HCT116 (cell line): ENCODE data around the gene ICE1. TPM values are rescaled to one million over a fixed set of nuclear protein-coding genes. Genes with fewer than 3 reads are reported as not detected.

ENCODE experiments used
- ATAC-seq: fragments of 200-7000 bp; cut with Tn5 transposase; 2 replicates; pipeline ENCODE4 v1.9.1; 2020; ENCODE audit warnings: mild to moderate bottlenecking, moderate library complexity
- BruUV-seq: library from RNA; stranded (reverse); fragments of 400-500 nt; replicated peaks from 2 replicates; lab custom pipeline; 2021; lab: Mats Ljungman, UMichigan
- CTCF ChIA-PET: fragments of 300-600 bp; sonication (Branson Sonifier 250); formaldehyde crosslinking; loops from one replicate; lab custom pipeline; 2021; ENCODE audit warnings: antibody characterized with exemption; lab: Charles Lee
- POLR2A ChIA-PET: fragments of 300-600, 350-600 bp; sonication (Branson Sonifier 250); formaldehyde crosslinking; loops from one replicate; lab custom pipeline; 2021; ENCODE audit warnings: antibody characterized with exemption; lab: Charles Lee
- RAD21 ChIA-PET, 2 experiments: fragments of 300-600 bp; sonication (Branson Sonifier 250); formaldehyde crosslinking; loops; one replicate each; lab custom pipeline; 2023; ENCODE audit warnings: low total read pairs in 2 of 2; ENCODE audit not compliant: uncharacterized antibody in 2 of 2, unreplicated experiment in 2 of 2, low non-redundant PET in 1 of 2; lab: Charles Lee
- DNase-seq: peaks from one replicate; pipeline ENCODE4 v3.0.0-alpha.2; 2010; ENCODE audit warnings: low read depth, low spot score
- H2AFZ ChIP-seq: fragments of 200-600 bp; shearing (Covaris generic), sonication (generic); 2 replicates; pipeline ENCODE4 v1.6.1; 2017; ENCODE audit warnings: low read depth, mixed run types, mixed read lengths, antibody characterized with exemption, low read length; ENCODE audit not compliant: poor library complexity, severe bottlenecking
- H3K27ac ChIP-seq: 2 replicates; pipeline ENCODE4 v1.5.1; 2012; ENCODE audit warnings: low read depth, low read length
- H3K27me3 ChIP-seq: fragments of 200-600 bp; sonication (generic); 2 replicates; pipeline ENCODE4 v1.6.1; 2016; ENCODE audit warnings: mixed run types, low read length, mixed read lengths; ENCODE audit not compliant: insufficient read depth
- H3K36me3 ChIP-seq, 2 experiments: fragments of 200-500 bp in 1 of 2; fragments of 200-600 bp in 1 of 2; sonication (Bioruptor generic) in 1 of 2; sonication (generic) in 1 of 2; 2 replicates each; pipeline versions ENCODE4 v1.5.1 to v1.6.1; 2014 to 2016; ENCODE audit warnings: low read length in 2 of 2, inconsistent platforms in 1 of 2, mixed read lengths in 1 of 2, mixed run types in 1 of 2; ENCODE audit not compliant: insufficient read depth in 2 of 2, control insufficient read depth in 1 of 2
- H3K4me1 ChIP-seq, 2 experiments: fragments of 200-600 bp in 1 of 2; sonication (generic) in 1 of 2; 2 replicates each; pipeline versions ENCODE4 v1.5.1 to v1.6.1; 2012 to 2017; ENCODE audit warnings: low read length in 2 of 2, inconsistent platforms in 1 of 2, mild to moderate bottlenecking in 1 of 2, mixed read lengths in 1 of 2, mixed run types in 1 of 2, moderate library complexity in 1 of 2; ENCODE audit not compliant: insufficient read depth in 2 of 2, control insufficient read depth in 1 of 2
- H3K4me2 ChIP-seq: fragments of 200-600 bp; sonication (generic); 2 replicates; pipeline ENCODE4 v1.6.1; 2017; ENCODE audit warnings: mixed run types, low read length, mixed read lengths
- H3K4me3 ChIP-seq, 2 experiments: fragments of 200-600 bp in 1 of 2; sonication (generic) in 1 of 2; replicated peaks in 1 of 2; 2 replicates each; pipeline ENCODE4 v1.5.1; 2011 to 2016; ENCODE audit warnings: low read length in 2 of 2, control low read depth in 1 of 2, low read depth in 1 of 2, mild to moderate bottlenecking in 1 of 2, mixed read lengths in 1 of 2, mixed run types in 1 of 2
- H3K79me2 ChIP-seq: fragments of 200-600 bp; sonication (generic); 2 replicates; pipeline ENCODE4 v1.6.1; 2017; ENCODE audit warnings: mild to moderate bottlenecking, mixed run types, low read length, moderate library complexity, mixed read lengths; ENCODE audit not compliant: insufficient read depth
- H3K9ac ChIP-seq: fragments of 200-600 bp; sonication (generic); 2 replicates; pipeline ENCODE4 v1.6.1; 2016; ENCODE audit warnings: low read length, mixed read lengths
- H3K9me2 ChIP-seq: fragments of 200-600 bp; sonication (generic), shearing (Covaris generic); 2 replicates; pipeline ENCODE4 v1.6.1; 2017; ENCODE audit warnings: mixed run types, mild to moderate bottlenecking, moderate library complexity; ENCODE audit not compliant: insufficient read depth
- H3K9me3 ChIP-seq, 2 experiments: fragments of 200-500 bp in 1 of 2; fragments of 200-600 bp in 1 of 2; sonication (Bioruptor generic) in 1 of 2; sonication (generic) in 1 of 2; 2 replicates each; pipeline ENCODE4 v1.6.1; 2014 to 2017; ENCODE audit warnings: low read length in 2 of 2, mixed read lengths in 2 of 2, inconsistent platforms in 1 of 2, low read depth in 1 of 2, mild to moderate bottlenecking in 1 of 2, mixed run types in 1 of 2, moderate library complexity in 1 of 2; ENCODE audit not compliant: control insufficient read depth in 1 of 2, insufficient read depth in 1 of 2
- H4K20me1 ChIP-seq: fragments of 200-600 bp; sonication (generic), shearing (Covaris generic); 2 replicates; pipeline ENCODE4 v1.6.1; 2017; ENCODE audit warnings: mixed run types, mild to moderate bottlenecking, moderate library complexity; ENCODE audit not compliant: insufficient read depth
- CEBPB ChIP-seq: IDR thresholded peaks from 2 replicates; pipeline ENCODE4 v1.6.1; 2012; ENCODE audit warnings: low read depth
- ELF1 ChIP-seq: IDR thresholded peaks from 2 replicates; pipeline ENCODE4 v1.6.1; 2012; ENCODE audit warnings: low read depth, borderline replicate concordance
- EZH2 ChIP-seq: fragments of 200-600 bp; sonication (generic); IDR thresholded peaks from 2 replicates; pipeline ENCODE4 v1.6.1; 2017; ENCODE audit warnings: antibody characterized with exemption, mixed run types
- EZH2phosphoT487 ChIP-seq: fragments of 200-600 bp; IDR thresholded peaks from 2 replicates; pipeline ENCODE4 v1.6.1; 2018; ENCODE audit warnings: antibody characterized with exemption, borderline replicate concordance
- FOSL1 ChIP-seq: IDR thresholded peaks from 2 replicates; pipeline ENCODE4 v1.6.1; 2012; ENCODE audit warnings: low read depth
- JUND ChIP-seq: IDR thresholded peaks from 2 replicates; pipeline ENCODE4 v1.6.1; 2012
- MAX ChIP-seq: IDR thresholded peaks from 2 replicates; pipeline ENCODE4 v1.6.1; 2012
- POLR2A ChIP-seq: IDR thresholded peaks from 2 replicates; pipeline ENCODE4 v1.7.0; 2011; ENCODE audit warnings: borderline replicate concordance; ENCODE audit not compliant: insufficient read depth, insufficient read length; ENCODE audit errors: extremely low read depth
- RAD21 ChIP-seq: IDR thresholded peaks from 2 replicates; pipeline ENCODE4 v1.6.1; 2012; ENCODE audit warnings: low read depth, mild to moderate bottlenecking
- SP1 ChIP-seq: IDR thresholded peaks from 2 replicates; pipeline ENCODE4 v1.6.1; 2012; ENCODE audit warnings: low read depth
- YY1 ChIP-seq: IDR thresholded peaks from 2 replicates; pipeline ENCODE4 v1.6.1; 2011; ENCODE audit warnings: low read length, low read depth, moderate library complexity, mild to moderate bottlenecking; ENCODE audit not compliant: insufficient replicate concordance; ENCODE audit errors: extremely low read depth
- ZFX ChIP-seq: fragments of 450-650 bp; IDR thresholded peaks from 2 replicates; pipeline ENCODE4 v1.6.1; 2017
- intact Hi-C: fragments of 100-400 bp; cut with micrococcal nuclease; formaldehyde crosslinking; loops from 2 replicates; pipeline ENCODE4 v1.10.0; 2022
- total RNA-seq: library from RNA; stranded (reverse); gene quantifications from one replicate; pipeline ENCODE4 v1.2.1, GENCODE V29; 2021; ENCODE audit not compliant: unreplicated experiment
- TF ChIP-seq, protein P1 (sequence below): IDR thresholded peaks from 2 replicates; pipeline ENCODE4 v1.6.1; 2011; ENCODE audit warnings: mild to moderate bottlenecking, low read length, moderate library complexity; ENCODE audit not compliant: insufficient replicate concordance; ENCODE audit errors: extremely low read depth
- TF ChIP-seq, protein P2 (sequence below): IDR thresholded peaks from 2 replicates; pipeline ENCODE4 v1.6.1; 2012; ENCODE audit warnings: low read depth

Gene ICE1
- total RNA-seq, 1 experiment from 2014 or later, result 30.0 TPM

GRCh38 chr5:5511904-5512416 lies 89.5 kb downstream of the ICE1 start:
- BruUV-seq, result no TSS peak
- no peak for ATAC-seq
- POLR2A ChIA-PET, result no interaction called here

More at GRCh38 chr5:5511904-5512416, 89.5 kb downstream of the ICE1 start:
- no peaks in the 10 kb centered on the region for H3K4me1 ChIP-seq
- ChIA-PET RAD21 (no interaction called here), CTCF (no interaction called here)
- TF ChIP-seq POLR2A (no peak), ELF1 (no peak), JUND (no peak), ZFX (no peak), EZH2 (no peak), YY1 (no peak), EZH2phosphoT487 (no peak), RAD21 (no peak), CEBPB (no peak), FOSL1 (no peak), MAX (no peak), SP1 (no peak)
- TF ChIP-seq, protein P1, sequence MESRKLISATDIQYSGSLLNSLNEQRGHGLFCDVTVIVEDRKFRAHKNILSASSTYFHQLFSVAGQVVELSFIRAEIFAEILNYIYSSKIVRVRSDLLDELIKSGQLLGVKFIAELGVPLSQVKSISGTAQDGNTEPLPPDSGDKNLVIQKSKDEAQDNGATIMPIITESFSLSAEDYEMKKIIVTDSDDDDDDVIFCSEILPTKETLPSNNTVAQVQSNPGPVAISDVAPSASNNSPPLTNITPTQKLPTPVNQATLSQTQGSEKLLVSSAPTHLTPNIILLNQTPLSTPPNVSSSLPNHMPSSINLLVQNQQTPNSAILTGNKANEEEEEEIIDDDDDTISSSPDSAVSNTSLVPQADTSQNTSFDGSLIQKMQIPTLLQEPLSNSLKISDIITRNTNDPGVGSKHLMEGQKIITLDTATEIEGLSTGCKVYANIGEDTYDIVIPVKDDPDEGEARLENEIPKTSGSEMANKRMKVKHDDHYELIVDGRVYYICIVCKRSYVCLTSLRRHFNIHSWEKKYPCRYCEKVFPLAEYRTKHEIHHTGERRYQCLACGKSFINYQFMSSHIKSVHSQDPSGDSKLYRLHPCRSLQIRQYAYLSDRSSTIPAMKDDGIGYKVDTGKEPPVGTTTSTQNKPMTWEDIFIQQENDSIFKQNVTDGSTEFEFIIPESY, result no peak
- TF ChIP-seq, protein P2, sequence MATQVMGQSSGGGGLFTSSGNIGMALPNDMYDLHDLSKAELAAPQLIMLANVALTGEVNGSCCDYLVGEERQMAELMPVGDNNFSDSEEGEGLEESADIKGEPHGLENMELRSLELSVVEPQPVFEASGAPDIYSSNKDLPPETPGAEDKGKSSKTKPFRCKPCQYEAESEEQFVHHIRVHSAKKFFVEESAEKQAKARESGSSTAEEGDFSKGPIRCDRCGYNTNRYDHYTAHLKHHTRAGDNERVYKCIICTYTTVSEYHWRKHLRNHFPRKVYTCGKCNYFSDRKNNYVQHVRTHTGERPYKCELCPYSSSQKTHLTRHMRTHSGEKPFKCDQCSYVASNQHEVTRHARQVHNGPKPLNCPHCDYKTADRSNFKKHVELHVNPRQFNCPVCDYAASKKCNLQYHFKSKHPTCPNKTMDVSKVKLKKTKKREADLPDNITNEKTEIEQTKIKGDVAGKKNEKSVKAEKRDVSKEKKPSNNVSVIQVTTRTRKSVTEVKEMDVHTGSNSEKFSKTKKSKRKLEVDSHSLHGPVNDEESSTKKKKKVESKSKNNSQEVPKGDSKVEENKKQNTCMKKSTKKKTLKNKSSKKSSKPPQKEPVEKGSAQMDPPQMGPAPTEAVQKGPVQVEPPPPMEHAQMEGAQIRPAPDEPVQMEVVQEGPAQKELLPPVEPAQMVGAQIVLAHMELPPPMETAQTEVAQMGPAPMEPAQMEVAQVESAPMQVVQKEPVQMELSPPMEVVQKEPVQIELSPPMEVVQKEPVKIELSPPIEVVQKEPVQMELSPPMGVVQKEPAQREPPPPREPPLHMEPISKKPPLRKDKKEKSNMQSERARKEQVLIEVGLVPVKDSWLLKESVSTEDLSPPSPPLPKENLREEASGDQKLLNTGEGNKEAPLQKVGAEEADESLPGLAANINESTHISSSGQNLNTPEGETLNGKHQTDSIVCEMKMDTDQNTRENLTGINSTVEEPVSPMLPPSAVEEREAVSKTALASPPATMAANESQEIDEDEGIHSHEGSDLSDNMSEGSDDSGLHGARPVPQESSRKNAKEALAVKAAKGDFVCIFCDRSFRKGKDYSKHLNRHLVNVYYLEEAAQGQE, result no peak
- no peak overlapping the region for H3K4me2 ChIP-seq
- intact Hi-C loops, result no loop called here
- no peak overlapping the region for H3K9ac ChIP-seq
- H4K20me1 ChIP-seq, result no peaks in the 10 kb centered on the region
- H3K79me2 ChIP-seq, result no peaks in the 10 kb centered on the region
- H3K36me3 ChIP-seq, result no peaks in the 10 kb centered on the region
- no peak overlapping the region for H3K27ac ChIP-seq
- peaks cover 25% of the 10 kb centered on the region for H3K27me3 ChIP-seq
- no peaks in the 10 kb centered on the region for H3K9me2 ChIP-seq
- no peaks in the 10 kb centered on the region for H3K9me3 ChIP-seq
- H2AFZ ChIP-seq, result no peak overlapping the region
- DNase-seq, result no peak
- H3K4me3 ChIP-seq, result no peak overlapping the region
